Stomach (tissue), 8 donors: ENCODE measurements around the gene RAPGEF1. TPM values are rescaled to one million over a fixed set of nuclear protein-coding genes. Genes with fewer than 3 reads are reported as not detected.

ENCODE experiments used
- polyA plus RNA-seq, 3 donors: library from polyadenylated mRNA; stranded (reverse); fragments of 200-250 nt; gene quantifications; one replicate each; pipeline ENCODE4 v1.2.3, GENCODE V29; 2013
- small RNA-seq, 4 donors: library from RNA; depleted of rRNA; stranded (forward); fragments of <200 nt; gene quantifications; one replicate each; pipeline ENCODE3, GENCODE V24; 2016
- total RNA-seq, 5 donors: library from RNA; depleted of rRNA; stranded (reverse); fragments of >200 nt; gene quantifications; one replicate each; pipeline versions ENCODE4 v1.1.0 to v1.2.3, GENCODE V29; 2014 to 2016
- donor health status: healthy with polysubstance abuse.
- donor health status: Bipolar disorder and iron deficiency.
- donor health status: healthy.

The RAPGEF1 gene
- total and polyA plus RNA-seq, 8 donors = 8.4 to 84.6 (median 45.1) TPM

Small RNA genes lying within 50 kb of the gene (small RNA-seq; reads per million reads assigned to genes)
- gene EIF4A1P3 (0 reads per million in 4 donors), gene RF00272 (0 reads per million in 4 donors), gene RN7SL328P (0 reads per million in 4 donors)

Other genes starting within 250 kb of the RAPGEF1 start
- gene POMT1, start 237.2 kb downstream of the RAPGEF1 start, total RNA-seq = 10 to 100 TPM in 3 of 5 donors, 1 to 10 TPM in 2; 3.5 to 59.7 (median 15.4) TPM
- gene POMT1, start 237.2 kb downstream of the RAPGEF1 start, polyA plus RNA-seq = 10 to 100 TPM in 2 of 3 donors, 1 to 10 TPM in 1; 8.7 to 20.3 (median 18.0) TPM
- 100 to 1,000 TPM in 1 of 5 donors, 10 to 100 TPM in 3, 1 to 10 TPM in 1; 9.9 to 143 (median 37.9) TPM for gene UCK1, start 208.8 kb downstream of the RAPGEF1 start, total RNA-seq
- gene UCK1, start 208.8 kb downstream of the RAPGEF1 start, polyA plus RNA-seq = 10 to 100 TPM; 23.2 to 34.1 (median 29.2) TPM
- 10 to 100 TPM in 1 of 5 donors, 1 to 10 TPM in 1, under 1 TPM in 1, not detected in 2; 0.73 to 10.9 (median 1.8) TPM for gene PRRT1B, start 194.6 kb downstream of the RAPGEF1 start, total RNA-seq
- 1 to 10 TPM in 2 of 3 donors, under 1 TPM in 1; 0.48 to 3.7 (median 1.4) TPM for gene PRRT1B, start 194.6 kb downstream of the RAPGEF1 start, polyA plus RNA-seq